GM20431 (cell line): ENCODE results near the gene LRR1.
"Not testable (repeated sequence)": the region's sequence is repeated elsewhere in the genome, so short reads cannot be mapped to it uniquely, and the experiment has no call there.

Source experiments
- in situ Hi-C: fragments of 300-500 bp; cut with MseI, MboI; formaldehyde crosslinking; loops from one replicate; pipeline ENCODE4 v1.15.0; 2020; ENCODE audit warnings: low sequenced_read_pairs; ENCODE audit not compliant: unreplicated experiment

LRR1 gene

DNA sequence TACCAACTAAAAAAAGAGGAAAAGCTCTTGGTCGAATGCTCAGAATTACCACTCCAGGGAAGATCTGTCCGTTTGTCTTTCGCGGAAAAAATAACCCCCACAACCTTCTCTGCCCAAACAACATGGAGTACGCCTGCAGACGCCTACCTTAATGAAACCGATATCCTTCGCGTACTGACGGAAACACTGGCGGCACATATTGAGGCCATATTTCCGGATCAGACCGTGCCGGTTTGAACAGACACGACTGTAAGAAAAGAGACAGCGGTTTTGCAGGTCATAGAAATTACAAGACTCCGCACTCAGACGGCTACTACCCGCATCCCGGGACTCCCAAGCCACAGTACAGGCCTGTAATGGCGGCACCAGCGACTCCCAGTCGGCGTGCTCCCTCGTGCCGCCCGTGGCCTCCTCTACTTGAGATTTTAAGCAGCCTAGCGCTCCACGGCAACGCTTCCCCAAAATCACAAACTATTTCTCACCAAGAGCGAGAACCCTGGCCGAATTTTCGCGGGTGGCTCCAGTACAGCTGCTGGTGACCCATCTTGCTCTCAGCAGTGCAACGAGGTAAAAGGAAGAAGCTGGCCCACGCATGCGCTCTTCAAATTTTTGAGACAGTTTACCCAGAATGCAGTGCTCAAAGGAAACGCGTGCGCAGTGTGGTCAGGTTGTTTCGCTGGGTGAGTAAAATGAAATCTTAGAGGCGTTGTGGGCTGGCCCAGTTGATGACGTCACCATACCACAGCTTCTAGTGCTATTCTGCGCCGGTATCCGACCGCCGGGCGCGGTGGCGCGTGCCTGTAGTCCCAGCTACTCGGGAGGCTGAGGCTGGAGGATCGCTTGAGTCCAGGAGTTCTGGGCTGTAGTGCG lies 12.7 kb upstream of the LRR1 start, which contains the start of gene RPS29:
RPS29 (minus strand) TSS at position 578 of the 870 bp plus-strand sequence; CDS start at position 544, 34 bp downstream.
- in situ Hi-C loops, result no loop called here

- in situ Hi-C loops, result no loop called here
These were observed 11.9 kb upstream of the LRR1 start for GRCh38 chr14:49586673-49587460.

- in situ Hi-C loops, result no loop called here
These were observed 9.4 kb upstream of the LRR1 start for GRCh38 chr14:49589387-49589786.

DNA sequence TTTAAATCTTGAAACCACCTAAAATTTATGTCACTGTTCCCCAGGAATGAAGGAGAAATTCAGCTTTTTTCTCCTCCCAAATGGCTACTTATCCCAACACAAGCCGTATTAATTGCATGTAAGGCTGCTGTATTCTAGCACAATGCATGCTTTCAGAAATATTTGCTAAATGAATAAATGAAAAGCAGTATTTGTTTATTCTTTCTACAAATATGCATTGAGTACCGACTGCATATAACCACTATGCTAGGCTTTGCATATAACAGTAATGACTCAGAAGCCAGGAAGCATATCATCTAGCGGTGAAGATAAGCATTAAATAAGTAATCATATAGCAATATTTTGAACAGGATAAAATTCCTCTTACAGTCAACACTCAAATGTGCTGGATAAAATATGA lies 5.7 kb upstream of the LRR1 start:
- in situ Hi-C loops, result no loop called here

- in situ Hi-C loops, result no loop called here
These were observed 4.2 kb upstream of the LRR1 start for GRCh38 chr14:49594347-49595091.

DNA sequence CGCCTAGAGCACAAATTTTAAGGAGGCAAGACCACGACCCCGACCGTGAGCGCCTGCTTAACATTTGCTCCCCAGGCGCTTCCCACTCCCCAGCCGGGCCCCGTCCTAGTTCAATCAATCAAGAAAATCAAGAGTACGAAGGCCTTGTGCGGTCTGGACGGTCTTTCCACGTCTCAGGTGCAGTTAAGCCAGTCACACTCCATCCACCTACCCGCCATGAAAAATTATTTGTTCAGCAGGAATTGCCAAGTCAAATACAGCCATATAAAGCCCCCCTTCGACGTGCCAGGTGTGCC lies 603 bp upstream of the LRR1 start:
- in situ Hi-C loops, result no loop called here

DNA sequence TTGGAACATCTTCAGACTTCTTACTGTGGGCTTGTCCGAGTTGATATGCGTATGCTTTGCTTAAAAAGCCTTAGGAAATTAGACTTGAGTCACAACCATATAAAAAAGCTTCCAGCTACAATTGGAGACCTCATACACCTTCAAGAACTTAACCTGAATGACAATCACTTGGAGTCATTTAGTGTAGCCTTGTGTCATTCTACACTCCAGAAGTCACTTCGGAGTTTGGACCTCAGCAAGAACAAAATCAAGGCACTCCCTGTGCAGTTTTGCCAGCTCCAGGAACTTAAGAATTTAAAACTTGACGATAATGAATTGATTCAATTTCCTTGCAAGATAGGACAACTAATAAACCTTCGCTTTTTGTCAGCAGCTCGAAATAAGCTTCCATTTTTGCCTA lies 8.8 kb downstream of the LRR1 start:
- in situ Hi-C loops, result no loop called here

DNA sequence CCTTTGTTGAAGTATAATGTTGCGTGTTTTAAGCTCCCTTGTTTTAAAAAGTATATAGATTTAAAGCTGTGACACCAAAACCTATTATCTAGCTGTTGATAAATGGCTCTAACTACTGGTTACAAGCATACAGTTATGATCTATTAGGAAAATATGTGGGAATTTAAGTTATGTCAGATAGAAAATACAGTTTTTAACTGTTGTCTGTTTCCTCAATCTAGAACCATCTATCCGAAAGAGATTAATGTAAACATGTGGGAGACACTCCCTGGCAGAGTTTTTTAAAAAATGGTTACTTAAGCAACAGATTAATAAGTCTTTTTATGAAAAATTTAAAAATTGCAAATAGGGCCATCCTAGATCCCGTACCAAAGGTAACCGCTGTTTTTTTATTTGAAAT lies 13.5 kb downstream of the LRR1 start:
- in situ Hi-C loops, result no loop called here

DNA sequence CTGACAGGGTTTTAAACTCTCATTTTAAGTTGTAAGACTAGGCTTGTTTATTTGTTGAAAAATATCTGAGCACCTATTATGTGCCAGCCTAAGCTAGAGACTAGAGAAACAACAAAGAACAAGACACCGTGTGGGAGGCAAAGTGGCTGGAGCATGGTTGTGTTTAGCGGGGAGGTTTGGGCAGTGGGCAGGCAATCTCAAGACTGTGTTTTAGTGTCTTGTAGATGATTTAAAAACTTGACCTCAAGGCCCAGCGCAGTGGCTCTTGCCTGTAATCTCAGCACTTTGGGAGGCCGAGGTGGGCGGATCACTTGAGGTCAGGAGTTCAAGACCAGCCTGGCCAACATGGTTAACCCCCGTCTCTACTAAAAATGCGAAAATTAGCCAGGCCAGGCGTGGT lies 13.9 kb downstream of the LRR1 start:
- in situ Hi-C loops, result no loop called here

GRCh38 chr14:49614196-49614595 lies 15.5 kb downstream of the LRR1 start:
- in situ Hi-C loops, result no loop called here

DNA sequence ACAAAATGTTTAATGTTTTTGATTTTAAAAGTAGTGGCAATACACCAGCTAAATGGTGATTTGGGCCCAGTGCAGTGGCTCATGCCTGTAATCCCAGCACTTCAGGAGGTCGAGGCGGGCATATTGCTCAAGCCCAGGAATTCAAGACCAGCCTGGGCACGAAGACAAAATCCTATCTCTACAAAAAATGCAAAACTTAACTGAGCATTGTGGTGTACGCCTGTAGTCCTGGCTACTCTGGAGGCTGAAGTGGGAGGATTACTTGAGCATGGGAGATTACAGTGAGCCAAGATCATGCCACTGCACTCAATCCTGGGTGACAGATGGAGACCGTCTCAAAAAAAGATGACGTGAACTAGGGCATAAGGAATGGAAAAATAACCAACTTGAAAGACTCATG lies 17.0 kb downstream of the LRR1 start:
- in situ Hi-C loops, result no loop called here

GRCh38 chr14:49617852-49618519 lies 19.2 kb downstream of the LRR1 start:
- in situ Hi-C loops, result no loop called here

DNA sequence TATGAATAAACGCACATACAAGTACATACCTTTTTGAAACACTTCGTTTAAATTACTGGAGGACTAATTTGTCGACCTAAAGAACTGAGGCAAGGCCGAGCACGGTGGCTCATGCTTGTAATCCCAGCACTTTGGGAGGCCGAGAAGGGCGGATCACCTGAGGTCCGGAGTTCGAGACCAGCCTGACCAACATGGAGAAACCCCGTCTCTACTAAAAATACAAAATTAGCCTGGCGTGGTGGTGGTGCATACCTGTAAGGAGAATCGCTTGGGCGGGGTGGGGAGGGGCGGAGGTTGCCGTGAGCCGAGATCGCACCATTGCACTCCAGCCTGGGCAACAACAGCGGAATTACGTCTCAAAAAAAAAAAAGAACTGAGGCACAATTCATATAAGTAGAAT lies 20.5 kb downstream of the LRR1 start:
- in situ Hi-C loops, result not testable (repeated sequence)

GRCh38 chr14:49619730-49620129 lies 21.0 kb downstream of the LRR1 start:
- in situ Hi-C loops, result no loop called here

- in situ Hi-C loops, result no loop called here
These were observed 21.7 kb downstream of the LRR1 start, which contains the start of the genes MGAT2 and RPL36AL for GRCh38 chr14:49620182-49621113. MGAT2 (plus strand) TSS chr14:49620799; CDS start chr14:49621269, 470 bp downstream. RPL36AL (minus strand) TSS chr14:49620626; CDS start chr14:49619104, 1,522 bp downstream.

GRCh38 chr14:49621114-49621881 lies 22.6 kb downstream of the LRR1 start:
- in situ Hi-C loops, result no loop called here

DNA sequence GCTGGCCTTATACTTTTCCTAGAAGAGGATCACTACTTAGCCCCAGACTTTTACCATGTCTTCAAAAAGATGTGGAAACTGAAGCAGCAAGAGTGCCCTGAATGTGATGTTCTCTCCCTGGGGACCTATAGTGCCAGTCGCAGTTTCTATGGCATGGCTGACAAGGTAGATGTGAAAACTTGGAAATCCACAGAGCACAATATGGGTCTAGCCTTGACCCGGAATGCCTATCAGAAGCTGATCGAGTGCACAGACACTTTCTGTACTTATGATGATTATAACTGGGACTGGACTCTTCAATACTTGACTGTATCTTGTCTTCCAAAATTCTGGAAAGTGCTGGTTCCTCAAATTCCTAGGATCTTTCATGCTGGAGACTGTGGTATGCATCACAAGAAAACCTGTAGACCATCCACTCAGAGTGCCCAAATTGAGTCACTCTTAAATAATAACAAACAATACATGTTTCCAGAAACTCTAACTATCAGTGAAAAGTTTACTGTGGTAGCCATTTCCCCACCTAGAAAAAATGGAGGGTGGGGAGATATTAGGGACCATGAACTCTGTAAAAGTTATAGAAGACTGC lies 23.4 kb downstream of the LRR1 start:
- in situ Hi-C loops, result no loop called here

DNA sequence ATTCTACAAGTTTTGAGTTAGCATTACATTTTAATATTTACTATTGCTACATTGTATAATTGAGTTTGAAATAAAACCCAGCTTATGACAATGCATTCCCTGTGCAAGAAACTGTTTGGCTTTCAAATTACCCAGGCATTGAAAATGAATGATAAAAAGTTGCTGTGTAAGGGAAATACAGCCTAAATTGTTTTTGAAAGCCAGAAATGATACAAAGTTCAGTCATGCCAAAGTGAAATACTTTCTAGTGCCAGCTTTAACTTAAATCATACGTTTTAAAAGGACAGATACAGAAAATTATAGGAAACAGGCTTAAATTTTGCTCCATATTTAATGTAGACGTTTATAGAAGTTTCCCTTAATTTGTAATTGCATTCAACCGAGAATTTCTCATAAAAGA lies 24.6 kb downstream of the LRR1 start:
- in situ Hi-C loops, result no loop called here
